Left lung (tissue), 10 donors: ENCODE measurements around the gene CDH12. TPM values are rescaled to one million over a fixed set of nuclear protein-coding genes. Genes with fewer than 3 reads are reported as not detected.
A peak's percentile ranks its signal among the peaks of the same experiment; 100 is the strongest.
"Not testable (repeated sequence)": the region's sequence is repeated elsewhere in the genome, so short reads cannot be mapped to it uniquely, and the experiment has no call there.

ENCODE experiments used
- ATAC-seq: fragments of 200-7000 bp; cut with Tn5 transposase; one replicate; pipeline ENCODE4 v1.9.1; 2020; ENCODE audit warnings: moderate library complexity
- DNase-seq, 4 donors: peaks; one replicate each; pipeline ENCODE4 v3.0.0-alpha.2; 2013 to 2020
- H3K27ac ChIP-seq, 2 donors: fragments of 200-600 bp; sonication (generic) in 1 of 2; one replicate each; pipeline versions ENCODE4 v1.5.0 to v1.8.0; 2020 to 2021
- H3K27me3 ChIP-seq, 2 donors: fragments of 200-600 bp; sonication (generic) in 1 of 2; one replicate each; pipeline versions ENCODE4 v1.5.0 to v1.8.0; 2020 to 2021
- H3K36me3 ChIP-seq, 2 donors: fragments of 200-600 bp; sonication (generic) in 1 of 2; one replicate each; pipeline versions ENCODE4 v1.5.0 to v1.8.0; 2020 to 2021
- H3K4me1 ChIP-seq, 2 donors: fragments of 200-600 bp; one replicate each; pipeline ENCODE4 v1.8.0; 2021
- H3K4me3 ChIP-seq, 2 donors: fragments of 200-600 bp; sonication (generic) in 1 of 2; one replicate each; pipeline versions ENCODE4 v1.5.0 to v1.8.0; 2020 to 2021; ENCODE audit warnings: mild to moderate bottlenecking in 1 of 2
- H3K9me3 ChIP-seq, 2 donors: fragments of 200-600 bp; sonication (generic) in 1 of 2; one replicate each; pipeline versions ENCODE4 v1.5.0 to v1.8.0; 2020 to 2021
- intact Hi-C, 2 donors: fragments of 100-400 bp; cut with DNase I; formaldehyde crosslinking; loops; one replicate each; pipeline versions ENCODE4 v1.11.2 to v1.14.2; 2022
- polyA plus RNA-seq, 6 donors: library from polyadenylated mRNA; unstranded; fragments of 120-200 nt; gene quantifications; one replicate each; pipeline ENCODE4 v1.2.1, GENCODE V29; 2013; ENCODE audit not compliant: insufficient read length in 6 of 6
- total RNA-seq, 2 donors: library from RNA; stranded (reverse); fragmentation: NEBNext Ultra II Directional; extraction: Animal tissue kit (Norgen Biotek cat#: 25700); gene quantifications; one replicate each; pipeline ENCODE4 v1.2.1, GENCODE V29; 2021
- donor health status: DM: no; HTN: yes; CAD: no.
- donor health status: DM: no; HTN: no; CAD: no.

Gene CDH12
- total and polyA plus RNA-seq, 8 donors: 2.6 to 6.5 (median 5.2) TPM; not detected in 2

DNA sequence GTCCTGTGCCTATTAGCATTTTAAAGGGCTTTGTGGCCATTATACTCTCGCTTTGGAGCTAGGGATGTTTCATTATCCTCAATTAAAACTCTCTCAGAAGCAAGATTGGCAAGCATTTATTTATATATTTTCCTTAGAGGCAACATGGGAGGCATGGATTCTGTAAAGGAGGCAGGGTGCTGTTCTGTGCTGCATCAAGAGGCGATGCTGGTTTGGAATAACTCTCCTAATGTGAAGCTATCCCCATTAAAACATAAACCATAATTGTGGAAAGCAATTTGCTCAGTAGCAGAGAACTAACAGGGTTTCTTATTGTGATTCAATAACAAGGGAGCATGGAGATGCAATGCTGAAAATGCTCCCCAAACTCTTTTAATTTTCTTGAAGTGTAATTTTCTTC, 664.5 kb downstream of the CDH12 start:
- intact Hi-C loops, H3K4me3 ChIP-seq, DNase-seq, H3K36me3 ChIP-seq, ATAC-seq, H3K27ac ChIP-seq, H3K27me3 ChIP-seq, H3K4me1 ChIP-seq, H3K9me3 ChIP-seq: not testable (repeated sequence)

DNA sequence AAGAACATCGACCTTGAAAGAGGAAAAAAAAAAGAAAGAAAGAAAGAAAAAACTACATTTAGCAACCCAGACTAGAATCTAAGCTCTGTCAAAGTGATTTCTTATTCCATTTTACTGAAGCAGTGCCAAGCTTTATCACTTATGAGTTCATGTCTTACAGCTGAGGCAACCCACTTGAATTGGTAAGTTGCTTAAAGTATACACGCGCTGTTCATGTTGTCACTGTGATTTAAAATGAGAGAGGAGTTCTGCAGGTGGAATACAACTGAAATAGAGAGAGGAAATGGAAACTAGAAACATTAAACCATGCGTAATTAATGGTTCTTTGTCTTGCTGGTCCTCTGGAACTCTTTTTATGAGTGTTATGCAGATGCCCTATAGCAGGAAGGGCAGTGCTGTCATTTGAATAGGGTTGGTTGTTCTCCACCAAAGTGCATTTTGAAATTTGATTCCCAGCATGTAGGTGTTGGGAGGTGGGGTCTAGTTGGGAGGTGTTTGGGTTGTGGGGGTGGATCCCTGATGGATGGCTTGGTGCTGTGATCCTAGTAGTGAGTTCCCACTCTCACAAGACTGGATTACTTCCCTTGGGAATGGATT, 665.4 kb downstream of the CDH12 start:
- H3K27me3 ChIP-seq, H3K4me1 ChIP-seq, H3K4me3 ChIP-seq, H3K27ac ChIP-seq, H3K36me3 ChIP-seq, intact Hi-C loops, H3K9me3 ChIP-seq, DNase-seq, ATAC-seq: not testable (repeated sequence)

DNA sequence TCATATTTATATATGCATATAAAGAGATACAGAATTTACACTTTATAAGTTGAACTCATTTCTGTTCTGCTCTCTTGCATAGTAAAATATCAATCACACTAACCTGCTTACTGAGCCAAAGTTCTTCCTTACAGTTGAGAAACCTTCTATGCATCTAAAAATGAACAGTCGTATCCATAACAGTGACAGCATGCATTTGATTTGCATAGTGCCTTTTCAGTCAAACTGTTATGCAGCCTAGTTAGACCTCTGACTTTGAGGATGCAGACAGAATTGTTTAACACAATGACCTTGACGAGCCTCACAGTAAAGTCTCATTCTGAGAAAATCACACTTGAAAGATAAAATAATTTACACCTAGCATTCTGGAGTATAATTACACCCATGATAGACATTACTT, 683.9 kb downstream of the CDH12 start:
- H3K27me3 ChIP-seq, intact Hi-C loops, H3K9me3 ChIP-seq, H3K27ac ChIP-seq, H3K4me3 ChIP-seq, H3K4me1 ChIP-seq, H3K36me3 ChIP-seq, DNase-seq, ATAC-seq: not testable (repeated sequence)

DNA sequence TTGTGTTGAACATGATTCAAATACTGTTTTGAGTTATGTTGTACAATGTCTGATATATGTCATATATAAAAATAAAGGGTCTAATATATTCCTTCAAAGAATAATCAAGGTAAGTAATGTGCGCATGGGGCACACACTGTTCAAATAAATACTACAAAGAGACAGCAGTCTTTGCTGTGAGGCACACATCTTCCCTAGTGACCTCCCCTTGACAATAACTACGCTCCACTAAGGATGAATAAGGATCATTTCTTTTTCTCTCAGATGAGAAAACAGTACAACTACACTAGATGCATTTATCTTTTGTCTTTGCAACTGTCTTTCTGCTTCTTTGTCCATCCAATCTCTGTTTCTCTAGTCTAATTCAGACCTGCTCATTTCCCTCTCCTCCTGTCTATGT, 684.4 kb downstream of the CDH12 start:
- H3K27me3 ChIP-seq, ATAC-seq, H3K9me3 ChIP-seq, H3K4me1 ChIP-seq, H3K36me3 ChIP-seq, intact Hi-C loops, H3K27ac ChIP-seq, DNase-seq, H3K4me3 ChIP-seq: not testable (repeated sequence)

DNA sequence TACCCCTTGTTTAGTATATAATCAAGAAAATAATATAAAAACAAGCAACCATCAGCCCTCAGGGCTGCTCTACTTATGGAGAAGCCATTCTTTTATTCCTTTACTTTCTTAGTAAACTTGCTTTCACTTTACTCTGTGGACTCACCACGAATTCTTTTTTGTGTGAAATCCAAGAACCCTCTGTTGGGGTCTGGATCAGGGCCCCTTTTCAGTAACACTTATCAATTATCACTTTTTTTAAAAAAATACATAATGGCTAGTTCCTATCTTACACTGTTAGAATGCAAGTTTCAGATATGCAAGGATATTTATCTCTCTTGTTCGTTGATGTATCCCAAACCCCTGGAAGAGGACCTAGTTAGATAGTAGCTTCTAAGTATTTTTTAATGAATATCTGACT, 687.2 kb downstream of the CDH12 start:
- intact Hi-C loops, H3K27me3 ChIP-seq, ATAC-seq: not testable (repeated sequence)

DNA sequence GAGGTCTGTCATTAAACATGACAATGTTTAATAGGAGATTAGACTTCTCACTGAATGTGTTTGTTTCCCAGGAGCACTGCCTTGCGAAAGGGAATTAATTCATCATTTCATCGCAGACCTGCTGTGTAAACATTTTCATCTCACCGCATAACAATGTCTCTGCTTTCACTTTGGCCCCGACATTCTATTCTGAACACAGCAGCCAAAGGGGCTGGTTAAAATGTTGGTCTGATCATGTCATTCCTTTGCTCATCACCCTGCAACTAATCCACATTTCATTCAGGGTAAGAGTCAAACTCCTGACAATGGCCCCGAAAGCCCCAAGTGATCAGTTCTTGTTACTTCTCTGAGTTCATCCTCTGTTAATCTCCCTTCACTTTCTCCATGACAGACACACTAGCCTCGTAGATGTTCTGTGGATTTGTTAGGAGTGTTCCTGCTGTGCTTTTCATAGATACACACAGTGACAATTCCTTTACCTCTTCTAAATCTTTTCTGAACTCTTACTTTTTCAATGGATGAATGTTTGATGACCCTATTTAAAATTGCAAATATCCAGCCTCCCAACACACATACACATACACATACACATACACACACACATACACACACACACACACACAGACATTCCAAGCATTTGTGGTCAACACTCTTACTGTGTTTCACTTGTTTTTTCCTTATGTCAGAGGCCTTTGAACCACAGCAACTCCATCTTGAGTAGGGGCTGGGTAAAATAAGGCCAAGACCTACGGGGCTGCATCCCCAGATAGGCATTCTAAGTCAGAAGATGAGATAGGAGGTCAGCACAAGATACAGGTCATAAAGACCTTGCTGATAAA, 688.0 kb downstream of the CDH12 start:
- H3K9me3 ChIP-seq, intact Hi-C loops, ATAC-seq: not testable (repeated sequence)

More for the DNA sequence above, 687.2 kb downstream of the CDH12 start:
- peak in 2 of 4 donors; percentile 33 to 52 for DNase-seq
- H3K36me3 ChIP-seq, H3K4me3 ChIP-seq, H3K27ac ChIP-seq, H3K4me1 ChIP-seq, H3K9me3 ChIP-seq: not testable (repeated sequence)

DNA sequence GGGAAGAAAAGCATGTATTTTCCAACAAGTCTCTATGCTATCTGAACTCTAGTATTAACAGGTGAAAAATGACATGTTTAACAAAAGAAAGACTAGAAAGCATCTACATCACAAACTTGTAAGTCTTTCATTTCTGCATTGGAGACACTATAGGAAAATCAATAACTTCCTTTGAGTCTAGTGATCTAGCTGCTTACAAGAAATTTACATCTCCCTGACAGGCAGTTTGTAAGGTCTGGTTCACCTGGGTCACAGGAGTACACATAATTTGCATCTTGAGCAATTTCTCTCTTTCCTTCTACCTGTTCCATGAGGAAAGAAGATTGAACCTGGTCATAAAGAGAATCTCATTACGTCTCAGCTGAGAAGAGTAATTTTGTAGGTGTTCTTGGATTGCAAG, 696.2 kb downstream of the CDH12 start:
- H3K4me1 ChIP-seq, H3K4me3 ChIP-seq, H3K9me3 ChIP-seq, H3K27ac ChIP-seq, DNase-seq, intact Hi-C loops, H3K27me3 ChIP-seq, ATAC-seq, H3K36me3 ChIP-seq: not testable (repeated sequence)

More for the DNA sequence above, 688.0 kb downstream of the CDH12 start:
- not testable (repeated sequence) for DNase-seq, H3K4me3 ChIP-seq, H3K4me1 ChIP-seq, H3K27me3 ChIP-seq, H3K36me3 ChIP-seq, H3K27ac ChIP-seq

DNA sequence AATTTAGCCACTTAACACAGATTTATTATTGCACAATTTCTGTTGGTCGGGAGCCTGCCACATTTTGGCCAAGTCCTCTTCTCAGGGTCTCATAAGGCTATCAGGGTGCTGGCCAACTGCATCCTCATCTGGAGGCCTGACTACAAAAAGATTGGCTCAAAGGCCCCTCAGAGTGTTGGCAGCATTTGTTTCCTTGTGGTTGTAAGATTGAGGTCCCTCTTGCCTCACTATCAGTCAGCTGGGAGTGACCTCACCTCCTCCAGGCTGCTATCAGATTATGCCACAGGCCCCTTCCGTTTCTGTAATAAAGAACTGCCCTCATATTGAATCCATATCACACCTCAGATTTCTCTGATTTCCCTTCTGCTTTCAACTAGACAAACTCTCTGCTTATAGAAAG, 698.4 kb downstream of the CDH12 start:
- H3K4me1 ChIP-seq, DNase-seq, H3K36me3 ChIP-seq, H3K27me3 ChIP-seq, ATAC-seq, H3K9me3 ChIP-seq, H3K4me3 ChIP-seq, H3K27ac ChIP-seq, intact Hi-C loops: not testable (repeated sequence)

DNA sequence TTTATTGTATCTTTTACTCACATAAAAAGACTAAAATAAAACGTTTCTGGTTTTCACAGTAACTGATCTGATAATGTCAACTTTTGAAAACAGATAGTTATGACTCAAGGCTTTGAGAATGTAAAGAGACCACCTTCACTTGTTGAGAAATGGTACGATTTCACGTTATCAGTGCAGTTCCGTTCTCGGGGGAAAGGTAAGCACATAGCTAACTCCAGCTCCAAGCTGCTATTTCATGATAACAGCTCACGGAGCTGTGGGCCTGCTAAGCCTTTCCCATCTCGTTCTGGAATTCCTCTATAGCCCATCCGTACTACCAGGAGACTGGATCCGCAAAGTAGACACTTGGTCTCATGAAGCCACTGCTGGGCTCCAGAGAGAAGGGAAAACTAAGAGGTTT, 701.3 kb downstream of the CDH12 start:
- H3K36me3 ChIP-seq, H3K4me3 ChIP-seq, H3K9me3 ChIP-seq, ATAC-seq, intact Hi-C loops, DNase-seq, H3K27ac ChIP-seq, H3K4me1 ChIP-seq, H3K27me3 ChIP-seq: not testable (repeated sequence)

DNA sequence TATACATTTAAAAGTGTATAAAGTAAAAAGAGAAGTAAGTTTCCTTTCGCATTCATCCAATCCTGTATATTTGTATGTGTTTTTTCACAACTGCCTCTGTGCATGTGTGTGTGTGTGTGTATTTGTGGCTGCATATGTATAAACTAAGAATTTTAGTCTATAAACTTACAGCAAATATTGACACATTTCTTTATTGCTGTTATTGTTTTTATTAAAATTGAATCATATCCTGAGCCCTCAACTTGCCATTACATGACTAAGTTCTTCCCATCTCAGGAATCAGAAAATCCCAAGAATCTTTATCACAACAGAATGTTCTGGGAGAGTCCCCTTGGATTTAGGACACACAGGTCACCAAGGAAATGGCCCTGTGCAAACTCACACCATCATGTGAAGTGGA, 712.7 kb downstream of the CDH12 start:
- DNase-seq, H3K36me3 ChIP-seq, H3K27me3 ChIP-seq, intact Hi-C loops, ATAC-seq, H3K4me3 ChIP-seq, H3K4me1 ChIP-seq, H3K9me3 ChIP-seq, H3K27ac ChIP-seq: not testable (repeated sequence)

DNA sequence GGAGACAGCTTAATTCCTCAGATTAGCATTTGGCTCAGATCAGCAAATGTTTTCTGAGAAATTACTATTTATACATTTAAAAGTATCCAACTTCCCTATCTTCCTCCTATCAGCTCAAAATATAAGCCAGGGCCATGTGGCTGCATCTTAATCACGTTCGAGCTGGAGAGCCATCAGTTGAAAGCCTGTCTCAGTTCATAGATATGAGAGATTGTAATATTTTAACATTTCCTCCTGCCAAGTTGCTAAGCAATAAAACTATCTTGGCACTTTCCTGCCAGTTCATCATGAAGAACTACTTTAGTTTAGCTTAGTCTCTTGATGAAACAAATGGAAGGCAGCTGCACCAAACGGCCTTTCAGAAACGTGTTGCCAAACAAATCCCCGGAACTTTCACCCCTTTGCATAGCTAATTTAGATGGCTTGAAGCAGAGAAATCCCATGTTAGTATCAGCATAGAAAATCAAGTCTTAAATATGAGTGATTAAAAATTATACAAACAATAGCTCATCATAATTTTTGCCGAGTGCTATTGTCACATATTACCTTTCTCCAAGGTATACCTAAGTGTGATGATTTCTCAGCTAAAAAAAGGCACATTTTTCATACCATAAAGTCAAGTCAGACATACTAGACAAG, 713.4 kb downstream of the CDH12 start:
- peak in 2 of 4 donors; percentile 41 to 67 for DNase-seq

More for the DNA sequence above, 713.4 kb downstream of the CDH12 start:
- H3K27me3 ChIP-seq, H3K27ac ChIP-seq, H3K9me3 ChIP-seq, ATAC-seq, intact Hi-C loops, H3K36me3 ChIP-seq, H3K4me3 ChIP-seq, H3K4me1 ChIP-seq: not testable (repeated sequence)
